Loucy (cell line): ENCODE measurements around the gene MBD2.

Experiments used
- H2AFZ ChIP-seq: fragments of 200-600 bp; sonication (generic); 2 replicates; pipeline ENCODE4 v1.6.0; 2016; ENCODE audit warnings: antibody characterized with exemption, mild to moderate bottlenecking, low read length, moderate library complexity
- H3F3A ChIP-seq: fragments of 200-600 bp; 2 replicates; pipeline ENCODE4 v1.6.0; 2016; ENCODE audit warnings: antibody characterized with exemption, low read depth, mild to moderate bottlenecking
- H3K27me3 ChIP-seq: fragments of 200-600 bp; sonication (generic); 2 replicates; pipeline ENCODE4 v1.6.1; 2014; ENCODE audit warnings: low read length, mild to moderate bottlenecking; ENCODE audit not compliant: insufficient read depth, poor library complexity, severe bottlenecking
- H3K36me3 ChIP-seq: fragments of 200-600 bp; sonication (generic); 2 replicates; pipeline ENCODE4 v1.6.1; 2016; ENCODE audit warnings: low read length; ENCODE audit not compliant: insufficient read depth
- H3K4me1 ChIP-seq: fragments of 200-600 bp; sonication (generic); 2 replicates; pipeline ENCODE4 v1.5.1; 2014; ENCODE audit warnings: low read length, mild to moderate bottlenecking; ENCODE audit not compliant: insufficient read depth, poor library complexity, severe bottlenecking
- H3K4me2 ChIP-seq: fragments of 200-600 bp; sonication (generic); 2 replicates; pipeline ENCODE4 v1.6.0; 2014; ENCODE audit warnings: antibody characterized with exemption, low read length, low read depth, mild to moderate bottlenecking; ENCODE audit not compliant: poor library complexity, severe bottlenecking
- H3K4me3 ChIP-seq: fragments of 200-600 bp; sonication (generic); 2 replicates; pipeline ENCODE4 v1.5.1; 2014; ENCODE audit warnings: low read length, mild to moderate bottlenecking, mixed read lengths; ENCODE audit not compliant: poor library complexity, severe bottlenecking
- H3K79me2 ChIP-seq: fragments of 200-600 bp; sonication (generic); 2 replicates; pipeline ENCODE4 v1.6.1; 2014; ENCODE audit warnings: low read length; ENCODE audit not compliant: insufficient read depth
- H3K9ac ChIP-seq: fragments of 200-600 bp; sonication (generic); 2 replicates; pipeline ENCODE4 v1.6.0; 2014; ENCODE audit warnings: mild to moderate bottlenecking, low read depth, low read length, moderate library complexity; ENCODE audit not compliant: poor library complexity, severe bottlenecking
- H3K9me2 ChIP-seq: fragments of 200-600 bp; sonication (generic); replicated peaks from 2 replicates; pipeline ENCODE4 v1.6.1; 2016; ENCODE audit warnings: low read depth, low read length, mixed read lengths
- H3K9me3 ChIP-seq: fragments of 200-600 bp; sonication (generic); 2 replicates; pipeline ENCODE4 v1.6.1; 2014; ENCODE audit warnings: mild to moderate bottlenecking, antibody characterized with exemption, low read length, low read depth; ENCODE audit not compliant: insufficient read depth
- H4K20me1 ChIP-seq: fragments of 200-600 bp; sonication (generic); 2 replicates; pipeline ENCODE4 v1.6.0; 2014; ENCODE audit warnings: antibody characterized with exemption, low read length, mild to moderate bottlenecking; ENCODE audit not compliant: insufficient read depth, poor library complexity, severe bottlenecking
- CTCF ChIP-seq: fragments of 200-600 bp; sonication (generic); conservative IDR thresholded peaks from 2 replicates; pipeline ENCODE4 v1.5.1; 2014; ENCODE audit warnings: mild to moderate bottlenecking, antibody characterized with exemption, low read length
- EZH2phosphoT487 ChIP-seq: fragments of 200-600 bp; IDR thresholded peaks from 2 replicates; pipeline ENCODE4 v1.6.1; 2018; ENCODE audit warnings: antibody characterized with exemption, mild to moderate bottlenecking, moderate library complexity, borderline replicate concordance

The MBD2 gene

DNA sequence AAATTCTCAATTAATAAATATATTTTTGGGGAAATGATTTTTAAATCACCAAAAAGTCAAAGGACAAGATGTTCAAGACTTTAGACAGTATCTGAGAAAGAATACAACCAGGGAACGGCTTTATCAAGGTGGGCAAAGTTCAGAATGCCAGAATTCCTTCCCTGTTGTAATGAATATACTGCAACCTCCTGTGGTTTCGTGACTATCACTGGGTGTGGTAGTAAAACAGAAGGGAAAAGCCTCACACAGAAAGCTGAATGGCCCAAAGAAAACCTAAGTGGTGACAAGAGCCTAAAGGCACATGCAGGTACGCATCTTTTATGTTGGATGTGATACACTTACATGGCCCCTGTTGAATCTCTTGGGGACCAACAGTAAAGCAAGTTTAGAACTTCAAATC lies 37.1 kb downstream of the MBD2 start:
- H4K20me1 ChIP-seq: no peaks in the 10 kb centered on the region
- peaks cover 45% of the 10 kb centered on the region; the same call in 1 of the 2 replicates for H3K36me3 ChIP-seq
- H3K79me2 ChIP-seq: peaks cover 5% of the 10 kb centered on the region; the same call in 1 of the 2 replicates
- H3K9me2 ChIP-seq: no peaks in the 10 kb centered on the region
- H3K27me3 ChIP-seq: no peaks in the 10 kb centered on the region
- H3F3A ChIP-seq: no peaks in the 10 kb centered on the region
- no peaks in the 10 kb centered on the region for H3K4me1 ChIP-seq
- no peak overlapping the region for H3K9ac ChIP-seq
- no peak for TF ChIP-seq EZH2phosphoT487
- no peak for TF ChIP-seq CTCF
- H3K9me3 ChIP-seq: no peaks in the 10 kb centered on the region
- H3K4me3 ChIP-seq: no peak overlapping the region
- no peak overlapping the region for H3K4me2 ChIP-seq
- no peak overlapping the region for H2AFZ ChIP-seq

DNA sequence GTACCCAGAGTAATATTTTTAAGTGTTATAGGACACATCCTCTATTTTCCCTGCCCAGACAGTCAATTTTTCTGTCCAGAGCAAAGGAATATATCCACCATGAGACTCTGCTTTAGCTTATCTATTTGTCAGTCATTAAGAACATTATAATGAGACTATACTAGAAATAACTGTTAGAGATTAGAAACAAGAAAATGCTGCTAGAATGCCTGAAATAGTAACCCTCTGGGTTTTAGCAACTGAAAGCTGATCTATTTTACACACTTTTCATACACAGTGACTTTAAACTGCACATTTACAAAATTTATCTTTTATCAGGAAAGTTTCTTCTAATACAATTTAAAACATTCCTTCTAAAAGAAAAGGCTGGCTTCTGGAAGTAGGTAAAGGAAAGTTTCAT lies 39.6 kb downstream of the MBD2 start:
- no peaks in the 10 kb centered on the region for H4K20me1 ChIP-seq
- peaks cover 48% of the 10 kb centered on the region; the same call in 1 of the 2 replicates for H3K36me3 ChIP-seq
- TF ChIP-seq CTCF (no peak), EZH2phosphoT487 (no peak)
- no peaks in the 10 kb centered on the region for H3K79me2 ChIP-seq
- H3K9ac ChIP-seq: no peak overlapping the region
- H3K4me1 ChIP-seq: no peaks in the 10 kb centered on the region
- no peak overlapping the region for H3K4me2 ChIP-seq
- no peak overlapping the region for H2AFZ ChIP-seq
- no peaks in the 10 kb centered on the region for H3K27me3 ChIP-seq
- H3K9me3 ChIP-seq: no peaks in the 10 kb centered on the region
- H3K4me3 ChIP-seq: no peak overlapping the region
- H3K9me2 ChIP-seq: no peaks in the 10 kb centered on the region
- H3F3A ChIP-seq: no peaks in the 10 kb centered on the region

DNA sequence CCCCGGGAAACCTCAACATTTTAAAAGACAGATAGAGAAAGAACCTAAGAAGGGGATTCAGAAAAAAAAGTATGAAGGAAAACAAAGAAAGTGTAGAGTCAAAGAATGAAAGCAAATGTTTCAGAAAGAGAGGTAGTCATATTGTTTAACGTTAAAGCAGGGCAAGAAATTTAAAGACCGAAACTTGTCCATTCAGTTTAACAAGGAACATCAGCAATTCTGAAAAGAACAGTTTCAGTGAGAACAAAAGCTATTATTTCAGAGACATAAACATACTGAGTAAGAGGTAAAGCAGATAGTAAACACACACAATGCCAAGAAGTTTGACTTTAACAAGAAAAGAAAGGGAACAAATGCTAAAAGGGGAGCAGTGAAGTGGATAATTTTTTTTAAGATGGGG lies 41.1 kb downstream of the MBD2 start:
- Histone ChIP-seq H3K4me1 (no peaks in the 10 kb centered on the region), H3K9me3 (no peaks in the 10 kb centered on the region), H3K4me3 (no peak overlapping the region), H3K4me2 (no peak overlapping the region), H3K36me3 (peaks cover 43% of the 10 kb centered on the region; the same call in 1 of the 2 replicates), H3K27me3 (no peaks in the 10 kb centered on the region), H2AFZ (no peak overlapping the region), H3F3A (no peaks in the 10 kb centered on the region), H4K20me1 (no peaks in the 10 kb centered on the region), H3K79me2 (no peaks in the 10 kb centered on the region), H3K9me2 (no peaks in the 10 kb centered on the region), H3K9ac (no peak overlapping the region)
- TF ChIP-seq EZH2phosphoT487 (no peak), CTCF (no peak)
